Stimulated activated CD4-positive, alpha-beta T cell treated with anti-CD3 and anti-CD28 coated beads, Interleukin-12 subunit alpha, Interleukin-12 subunit beta, amount 100 ng/mL, for 4 hours (primary cell): ENCODE data around the gene FAF1.

Experiments
- DNase-seq: peaks from one replicate; pipeline ENCODE4 v3.0.0-alpha.2; 2020

Gene FAF1

GRCh38 chr1:50611675-50612074 is 348.4 kb downstream of the FAF1 start:
- DNase-seq = no peak

GRCh38 chr1:50610563-50610962 is 349.5 kb downstream of the FAF1 start:
- no peak for DNase-seq

- DNase-seq = no peak
Observed at GRCh38 chr1:50609508-50609907, 350.6 kb downstream of the FAF1 start.

- DNase-seq = no peak
Observed at GRCh38 chr1:50605186-50605875, 354.7 kb downstream of the FAF1 start.

- DNase-seq = no peak
Observed at GRCh38 chr1:50604580-50604979, 355.5 kb downstream of the FAF1 start.

GRCh38 chr1:50603274-50604271 is 356.5 kb downstream of the FAF1 start:
- no peak for DNase-seq

- no peak for DNase-seq
Observed at GRCh38 chr1:50599546-50599945, 360.5 kb downstream of the FAF1 start.

- DNase-seq = no peak
Observed at GRCh38 chr1:50595874-50596273, 364.2 kb downstream of the FAF1 start.

GRCh38 chr1:50593515-50593914 is 366.6 kb downstream of the FAF1 start:
- no peak for DNase-seq

- DNase-seq = no peak
Observed at GRCh38 chr1:50591598-50591997, 368.5 kb downstream of the FAF1 start.

GRCh38 chr1:50582346-50582745 is 377.7 kb downstream of the FAF1 start:
- no peak for DNase-seq

GRCh38 chr1:50570066-50570468 is 390.0 kb downstream of the FAF1 start:
- no peak for DNase-seq

GRCh38 chr1:50568782-50569181 is 391.3 kb downstream of the FAF1 start:
- DNase-seq = no peak

GRCh38 chr1:50566405-50566804 is 393.7 kb downstream of the FAF1 start:
- no peak for DNase-seq

GRCh38 chr1:50564417-50564816 is 395.6 kb downstream of the FAF1 start:
- DNase-seq = no peak

- DNase-seq = no peak
Observed at GRCh38 chr1:50562106-50562505, 398.0 kb downstream of the FAF1 start.

- DNase-seq = no peak
Observed at GRCh38 chr1:50559421-50559820, 400.6 kb downstream of the FAF1 start.

GRCh38 chr1:50553921-50554320 is 406.1 kb downstream of the FAF1 start:
- no peak for DNase-seq

- DNase-seq = no peak
Observed at GRCh38 chr1:50548243-50548642, 411.8 kb downstream of the FAF1 start.

- no peak for DNase-seq
Observed at GRCh38 chr1:50542362-50542761, 417.7 kb downstream of the FAF1 start.

- DNase-seq = no peak
Observed at GRCh38 chr1:50538476-50538875, 421.6 kb downstream of the FAF1 start.

GRCh38 chr1:50531601-50532000 is 428.5 kb downstream of the FAF1 start:
- no peak for DNase-seq

- no peak for DNase-seq
Observed at GRCh38 chr1:50531027-50531426, 429.0 kb downstream of the FAF1 start.

GRCh38 chr1:50529510-50529909 is 430.6 kb downstream of the FAF1 start:
- DNase-seq = no peak
